Measurements from ENCODE around the gene RNF125. TPM values are rescaled to one million over a fixed set of nuclear protein-coding genes. Genes with fewer than 3 reads are reported as not detected.

The RNF125 gene
- total and polyA plus RNA-seq, 9 of the 15 experiments (the other 6 are each of a cell fraction or from before 2014, with no cell fraction given), result 0.01 to 0.29 (median 0.07) TPM; not detected in 1

- TF ChIP-seq NUFIP1 (IDR thresholded peaks at IDR 0.05; ENCODE audit: partially characterized antibody) (no peak), RERE (CRISPR knock-in tag; IDR thresholded peaks at IDR 0.05; ENCODE audit: borderline replicate concordance) (no peak), ZNF146 (CRISPR knock-in tag; IDR thresholded peaks at IDR 0.05; ENCODE audit: unreplicated experiment) (no peak), ARID1B (IDR thresholded peaks at IDR 0.05) (no peak; the same call in 1 of the 2 replicates), ELF1 (tag; IDR thresholded peaks at IDR 0.05) (no peak), BRCA1 (IDR thresholded peaks at IDR 0.05) (no peak), BRCA1 (CRISPR knock-in tag; IDR thresholded peaks at IDR 0.05) (no peak), ZNF239 (CRISPR knock-in tag; IDR thresholded peaks at IDR 0.05) (no peak), ZBED1 (IDR thresholded peaks at IDR 0.05) (no peak), MLX (CRISPR knock-in tag; conservative IDR thresholded peaks at IDR 0.05) (no peak), ZNF507 (tag; conservative IDR thresholded peaks at IDR 0.05) (no peak), TCF3 (CRISPR knock-in tag; IDR thresholded peaks at IDR 0.05) (0 out of 2 replicates have a peak, but pooled peaks have one; percentile 14), POLR2AphosphoS5 (IDR thresholded peaks at IDR 0.05; ENCODE audit: control insufficient read depth, insufficient read depth, low read depth, low read length) (peak; percentile 48), ZNF830 (CRISPR knock-in tag; IDR thresholded peaks at IDR 0.05) (no peak), SAFB2 (IDR thresholded peaks at IDR 0.05; ENCODE audit: borderline replicate concordance, low read depth, low read length, severe bottlenecking) (no peak), USF1 (CRISPR knock-in tag; IDR thresholded peaks at IDR 0.05) (peak; percentile 33), HMG20A (CRISPR knock-in tag; conservative IDR thresholded peaks at IDR 0.05) (no peak), THAP12 (CRISPR knock-in tag; IDR thresholded peaks at IDR 0.05) (no peak; the same call in 1 of the 2 replicates)
Observed at GRCh38 chr18:32092422-32093101, 73.9 kb downstream of the RNF125 start (continued).
